HL-60/S4 (cell line): ENCODE data around the gene CLEC9A.

ENCODE experiments used
- in situ Hi-C: fragments of 300-500 bp; cut with MboI; formaldehyde crosslinking; loops from 2 replicates; pipeline ENCODE4 v1.14.3; 2022; ENCODE audit warnings: low sequenced_read_pairs

CLEC9A gene

DNA sequence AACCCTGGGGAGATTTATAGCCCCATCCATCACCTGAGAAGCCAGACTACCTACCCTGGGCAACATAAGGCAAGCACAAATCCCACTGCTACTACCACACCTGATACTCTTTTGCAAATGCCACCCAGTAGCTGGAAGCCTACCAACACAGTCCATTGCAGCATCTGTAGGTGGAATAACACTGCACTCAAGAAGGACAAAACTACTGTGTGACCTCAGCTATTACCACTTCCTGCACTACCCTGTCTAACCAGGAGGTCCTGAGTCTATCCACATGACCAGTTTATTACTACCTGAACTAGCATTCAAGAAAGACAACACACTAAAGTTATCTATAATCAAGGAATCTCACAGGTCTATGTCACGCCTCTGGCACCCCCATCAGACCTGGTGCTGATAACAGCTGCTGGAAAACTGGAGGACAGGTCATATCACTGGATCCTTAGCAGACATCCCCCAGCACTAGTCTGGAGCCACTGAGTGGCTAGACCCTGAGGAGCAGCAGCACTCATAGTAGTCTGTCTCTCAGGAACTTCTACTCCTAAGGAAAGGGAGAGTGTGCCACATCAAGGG lies 71.3 kb downstream of the CLEC9A start:
- in situ Hi-C loops = no loop called here

DNA sequence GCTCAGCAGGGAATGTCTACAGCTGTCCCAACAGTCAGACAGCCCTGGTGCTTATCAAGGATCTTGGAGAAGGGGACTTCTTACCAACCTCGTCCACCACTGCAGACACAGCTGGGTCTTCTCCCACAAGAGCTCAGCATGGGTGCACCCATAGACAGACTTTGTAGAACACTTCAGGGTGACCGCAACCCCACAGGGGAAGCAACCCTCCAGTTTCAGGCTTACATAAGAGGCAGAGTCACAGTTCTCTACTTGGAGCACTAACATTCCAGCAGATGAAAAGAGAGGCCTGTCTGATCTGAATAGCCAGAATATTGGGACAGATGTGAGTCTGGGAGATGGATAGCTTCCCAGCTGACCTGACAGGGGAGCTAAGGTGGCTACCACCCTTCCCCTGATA lies 71.8 kb downstream of the CLEC9A start:
- in situ Hi-C loops = no loop called here

DNA sequence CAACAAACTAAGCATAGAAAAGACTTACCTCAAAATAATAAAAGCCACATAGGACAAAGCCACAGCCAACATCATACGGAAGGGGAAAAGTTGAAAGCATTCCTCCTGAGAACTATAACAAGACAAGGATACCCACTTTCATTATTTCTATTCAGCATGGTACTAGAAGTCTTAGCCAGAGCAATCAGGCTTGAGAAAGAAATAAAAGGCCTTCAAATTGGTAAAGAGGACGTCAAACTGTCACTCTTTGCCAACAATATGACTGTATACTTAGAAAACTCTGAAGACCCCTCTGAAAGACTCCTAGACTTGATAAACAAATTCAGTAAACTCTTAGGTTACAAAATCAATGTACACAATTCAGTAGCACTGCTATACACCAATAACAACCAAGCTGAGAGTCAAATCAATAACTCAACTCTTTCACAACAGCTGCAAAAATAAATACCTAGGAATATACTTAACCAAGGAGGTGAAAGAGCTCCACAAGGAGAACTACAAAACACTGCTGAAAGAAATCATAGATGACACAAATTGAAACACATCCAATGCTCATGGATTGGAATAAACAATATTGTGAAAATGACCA lies 79.9 kb downstream of the CLEC9A start:
- in situ Hi-C loops = no loop called here

DNA sequence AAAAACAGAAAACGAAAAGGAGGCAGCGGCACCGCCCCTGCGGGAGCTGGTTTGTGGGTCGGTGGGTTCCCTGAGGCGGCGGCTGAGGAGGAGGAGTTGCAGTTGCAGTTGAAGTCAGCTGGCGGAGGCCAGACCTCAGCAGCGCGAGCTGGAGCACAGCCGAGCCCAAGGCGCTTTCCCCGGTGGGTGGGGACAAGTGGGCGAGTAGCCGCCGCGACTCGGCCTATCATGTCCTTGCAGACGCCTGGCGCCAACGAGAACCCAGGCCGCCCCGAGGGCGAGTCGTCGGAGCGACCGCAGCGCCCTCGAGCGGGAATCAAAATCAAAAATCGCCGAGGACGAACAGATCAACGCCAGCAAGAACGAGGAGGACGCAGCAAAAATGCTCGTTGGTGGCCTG lies 81.0 kb downstream of the CLEC9A start:
- in situ Hi-C loops = no loop called here

DNA sequence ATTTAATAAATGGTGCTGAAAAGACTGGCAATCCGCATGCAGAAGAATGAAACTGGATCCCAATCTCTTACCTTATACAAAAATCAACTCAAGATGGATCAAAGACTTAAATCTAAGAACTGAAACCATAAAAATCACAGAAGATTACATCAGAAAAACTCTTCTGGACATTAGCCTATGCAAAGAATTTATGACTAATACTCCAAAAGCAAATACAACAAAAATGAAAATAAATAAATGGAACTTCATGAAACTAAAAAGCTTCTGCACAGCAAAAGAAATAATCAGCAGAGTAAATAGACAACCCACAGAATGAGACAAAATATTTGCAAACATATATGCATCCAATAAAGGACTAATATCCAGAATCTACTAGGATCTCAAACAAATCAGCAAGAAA lies 82.6 kb downstream of the CLEC9A start:
- in situ Hi-C loops = no loop called here

DNA sequence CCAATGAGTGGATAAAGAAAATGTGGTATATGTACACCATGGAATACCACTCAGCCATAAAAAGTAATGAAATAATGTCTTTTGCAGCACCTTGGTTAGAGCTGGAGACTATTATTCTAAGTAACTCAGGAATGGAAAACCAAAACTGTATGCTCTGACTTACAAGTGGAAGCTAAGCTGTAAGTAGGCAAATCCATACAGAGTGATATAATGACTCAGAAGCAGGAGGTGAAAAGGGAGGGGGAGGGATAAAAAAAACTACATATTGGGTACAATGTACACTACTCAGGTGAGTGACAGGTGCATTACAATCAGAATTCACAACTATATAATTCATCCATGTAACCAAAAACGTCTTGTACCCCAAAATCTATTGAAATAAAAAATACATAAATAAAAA lies 83.4 kb downstream of the CLEC9A start:
- in situ Hi-C loops = no loop called here

DNA sequence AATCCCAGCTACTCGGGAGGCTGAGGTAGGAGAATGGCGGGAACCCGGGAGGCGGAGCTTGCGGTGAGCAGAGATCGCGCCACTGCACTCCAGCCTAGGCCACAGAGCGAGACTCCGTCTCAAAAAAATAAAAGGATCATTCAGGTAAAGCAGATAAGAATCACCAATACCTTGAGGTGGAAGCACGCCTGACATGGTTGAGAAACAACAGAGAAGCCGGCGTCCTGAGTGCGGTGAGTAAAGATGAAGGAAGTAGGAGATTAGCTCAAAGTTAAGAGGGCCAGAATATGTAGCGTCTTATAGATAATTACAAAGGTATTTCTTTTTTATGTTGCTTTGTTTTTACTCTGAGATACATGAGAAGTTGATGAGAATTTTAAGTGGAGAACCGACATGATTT lies 84.8 kb downstream of the CLEC9A start:
- in situ Hi-C loops = no loop called here
